DOHH2 (cell line): ENCODE results near the gene SIPA1.

ENCODE experiments used
- H3F3A ChIP-seq: fragments of 200-600 bp; sonication (generic), shearing (Covaris generic); 2 replicates; pipeline ENCODE4 v1.6.0; 2016; ENCODE audit warnings: antibody characterized with exemption, mild to moderate bottlenecking; ENCODE audit not compliant: control insufficient read depth, insufficient read depth
- H3K27ac ChIP-seq: fragments of 200-600 bp; sonication (generic); 2 replicates; pipeline ENCODE4 v1.5.1; 2014; ENCODE audit warnings: low read depth, mild to moderate bottlenecking, low read length, moderate library complexity
- H3K27me3 ChIP-seq: fragments of 200-600 bp; sonication (generic); 2 replicates; pipeline ENCODE4 v1.6.1; 2014; ENCODE audit warnings: mild to moderate bottlenecking, low read length, mixed read lengths; ENCODE audit not compliant: control insufficient read depth
- H3K36me3 ChIP-seq: fragments of 200-600 bp; sonication (generic); 2 replicates; pipeline ENCODE4 v1.6.1; 2014; ENCODE audit warnings: mild to moderate bottlenecking, low read length, moderate library complexity, mixed read lengths; ENCODE audit not compliant: control insufficient read depth
- H3K4me1 ChIP-seq: fragments of 200-600 bp; sonication (generic); 2 replicates; pipeline ENCODE4 v1.6.1; 2014; ENCODE audit warnings: mild to moderate bottlenecking, low read length, mixed read lengths; ENCODE audit not compliant: control insufficient read depth
- H3K4me2 ChIP-seq: fragments of 200-600 bp; sonication (generic); 2 replicates; pipeline ENCODE4 v1.6.0; 2014; ENCODE audit warnings: mild to moderate bottlenecking, low read length, moderate library complexity
- H3K4me3 ChIP-seq: fragments of 200-600 bp; sonication (generic); 2 replicates; pipeline ENCODE4 v1.5.1; 2014; ENCODE audit warnings: mild to moderate bottlenecking, low read length, mixed read lengths
- H3K79me2 ChIP-seq: fragments of 200-600 bp; sonication (generic); 2 replicates; pipeline ENCODE4 v1.6.1; 2014; ENCODE audit warnings: mild to moderate bottlenecking, low read length, mixed read lengths; ENCODE audit not compliant: control insufficient read depth
- H3K9me2 ChIP-seq: fragments of 200-600 bp; sonication (generic); replicated peaks from 2 replicates; pipeline ENCODE4 v1.6.1; 2014; ENCODE audit warnings: mild to moderate bottlenecking, low read length, mixed read lengths; ENCODE audit not compliant: control insufficient read depth
- H3K9me3 ChIP-seq: fragments of 200-600 bp; sonication (generic); 2 replicates; pipeline ENCODE4 v1.6.1; 2014; ENCODE audit warnings: antibody characterized with exemption, low read length, mixed read lengths; ENCODE audit not compliant: control insufficient read depth, insufficient read depth
- H4K20me1 ChIP-seq: fragments of 200-600 bp; sonication (generic); 2 replicates; pipeline ENCODE4 v1.6.0; 2014; ENCODE audit warnings: low read depth, mild to moderate bottlenecking, antibody characterized with exemption, low read length, moderate library complexity; ENCODE audit not compliant: control insufficient read depth, insufficient read depth
- EZH2phosphoT487 ChIP-seq: fragments of 200-600 bp; sonication (generic); IDR thresholded peaks from 2 replicates; pipeline ENCODE4 v1.6.1; 2017; ENCODE audit warnings: borderline replicate concordance, mild to moderate bottlenecking, antibody characterized with exemption, low read length, moderate library complexity, mixed read lengths
- TF ChIP-seq, protein P1 (sequence below): fragments of 200-600 bp; sonication (generic); IDR thresholded peaks from one replicate; pipeline ENCODE4 v1.5.1; 2014; ENCODE audit warnings: antibody characterized with exemption, mild to moderate bottlenecking, low read depth, low read length; ENCODE audit not compliant: poor library complexity, severe bottlenecking

The SIPA1 gene

DNA sequence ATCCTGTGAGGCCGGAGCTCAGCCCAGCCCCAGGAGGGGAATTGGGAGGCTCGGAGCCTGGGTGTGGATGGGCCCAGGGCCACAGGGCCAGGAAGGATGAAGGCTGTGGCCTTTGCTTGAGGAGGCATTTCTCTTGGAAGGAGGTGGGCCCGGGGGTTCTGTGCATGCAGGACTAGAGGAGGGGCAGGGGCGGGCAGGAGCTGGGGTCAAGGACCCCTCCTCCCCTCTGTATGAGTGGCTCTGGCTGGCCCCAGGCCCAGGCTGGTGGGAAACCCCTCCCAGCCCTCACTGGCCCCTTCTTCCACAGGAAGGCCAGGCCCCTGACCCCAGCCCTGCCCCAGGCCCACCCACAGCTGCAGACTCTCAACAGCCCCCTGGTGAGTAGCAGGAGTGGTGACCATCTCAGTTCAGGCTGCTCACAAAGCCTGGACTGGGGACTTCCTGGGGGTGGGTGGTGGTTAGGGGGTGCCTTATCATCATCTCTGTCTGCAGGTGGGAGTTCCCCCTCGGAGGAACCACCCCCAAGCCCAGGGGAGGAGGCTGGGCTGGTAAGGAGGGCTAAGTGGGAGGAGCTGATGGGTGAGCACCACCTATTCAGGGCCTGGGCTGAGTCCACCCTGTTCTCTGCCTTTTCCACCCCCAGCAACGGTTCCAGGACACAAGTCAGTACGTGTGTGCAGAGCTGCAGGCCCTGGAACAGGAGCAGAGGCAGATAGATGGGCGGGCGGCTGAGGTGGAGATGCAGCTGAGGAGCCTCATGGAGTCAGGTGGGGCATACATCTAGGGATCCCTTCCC, 48.3 kb upstream of the SIPA1 start:
- Histone ChIP-seq H3K27me3 (no peaks in the 10 kb centered on the region), H3K27ac (no peak overlapping the region)

DNA sequence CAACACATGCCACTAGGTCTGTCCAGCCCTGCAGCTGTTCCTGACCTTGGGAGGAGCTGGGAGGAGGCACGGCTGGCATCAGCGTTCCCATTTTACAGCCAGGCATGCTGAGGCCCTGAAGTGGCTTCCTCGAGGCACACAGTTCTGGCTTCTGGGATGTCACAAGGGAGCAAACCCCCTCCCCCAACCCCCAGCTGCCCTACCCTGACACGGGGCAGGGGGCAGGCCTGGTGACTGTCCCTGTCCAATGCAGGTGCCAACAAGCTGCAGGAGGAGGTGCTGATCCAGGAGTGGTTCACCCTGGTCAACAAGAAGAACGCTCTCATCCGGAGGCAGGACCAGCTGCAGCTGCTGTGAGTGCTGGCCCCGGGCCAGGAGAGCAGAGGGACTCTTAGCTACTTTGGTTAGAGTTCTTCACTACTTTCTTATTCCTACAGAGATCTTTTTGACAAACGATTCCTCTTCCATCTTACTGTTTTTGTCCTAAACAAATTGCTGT, 47.6 kb upstream of the SIPA1 start:
- Histone ChIP-seq H3K36me3 (peaks cover 9% of the 10 kb centered on the region), H4K20me1 (no peaks in the 10 kb centered on the region), H3K27me3 (no peaks in the 10 kb centered on the region), H3K4me1 (peaks cover 28% of the 10 kb centered on the region), H3F3A (0 out of 2 replicates have a peak, but pooled peaks cover 3% of the 10 kb centered on the region), H3K9me3 (no peaks in the 10 kb centered on the region), H3K4me3 (no peak overlapping the region), H3K4me2 (no peak overlapping the region), H3K9me2 (no peaks in the 10 kb centered on the region), H3K27ac (no peak overlapping the region), H3K79me2 (no peaks in the 10 kb centered on the region)
- TF ChIP-seq, protein P1, sequence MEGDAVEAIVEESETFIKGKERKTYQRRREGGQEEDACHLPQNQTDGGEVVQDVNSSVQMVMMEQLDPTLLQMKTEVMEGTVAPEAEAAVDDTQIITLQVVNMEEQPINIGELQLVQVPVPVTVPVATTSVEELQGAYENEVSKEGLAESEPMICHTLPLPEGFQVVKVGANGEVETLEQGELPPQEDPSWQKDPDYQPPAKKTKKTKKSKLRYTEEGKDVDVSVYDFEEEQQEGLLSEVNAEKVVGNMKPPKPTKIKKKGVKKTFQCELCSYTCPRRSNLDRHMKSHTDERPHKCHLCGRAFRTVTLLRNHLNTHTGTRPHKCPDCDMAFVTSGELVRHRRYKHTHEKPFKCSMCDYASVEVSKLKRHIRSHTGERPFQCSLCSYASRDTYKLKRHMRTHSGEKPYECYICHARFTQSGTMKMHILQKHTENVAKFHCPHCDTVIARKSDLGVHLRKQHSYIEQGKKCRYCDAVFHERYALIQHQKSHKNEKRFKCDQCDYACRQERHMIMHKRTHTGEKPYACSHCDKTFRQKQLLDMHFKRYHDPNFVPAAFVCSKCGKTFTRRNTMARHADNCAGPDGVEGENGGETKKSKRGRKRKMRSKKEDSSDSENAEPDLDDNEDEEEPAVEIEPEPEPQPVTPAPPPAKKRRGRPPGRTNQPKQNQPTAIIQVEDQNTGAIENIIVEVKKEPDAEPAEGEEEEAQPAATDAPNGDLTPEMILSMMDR = no peak
- TF ChIP-seq EZH2phosphoT487 = no peak

More for the DNA sequence above, 48.3 kb upstream of the SIPA1 start:
- H3K9me2 ChIP-seq = no peaks in the 10 kb centered on the region
- peaks cover 9% of the 10 kb centered on the region for H3K36me3 ChIP-seq
- H3K9me3 ChIP-seq = no peaks in the 10 kb centered on the region
- no peak overlapping the region for H3K4me3 ChIP-seq
- no peaks in the 10 kb centered on the region for H4K20me1 ChIP-seq
- no peak overlapping the region for H3K4me2 ChIP-seq
- peaks cover 28% of the 10 kb centered on the region for H3K4me1 ChIP-seq
- 0 out of 2 replicates have a peak, but pooled peaks cover 3% of the 10 kb centered on the region for H3F3A ChIP-seq
- no peaks in the 10 kb centered on the region for H3K79me2 ChIP-seq
- TF ChIP-seq EZH2phosphoT487 = no peak
- TF ChIP-seq, protein P1 = no peak

DNA sequence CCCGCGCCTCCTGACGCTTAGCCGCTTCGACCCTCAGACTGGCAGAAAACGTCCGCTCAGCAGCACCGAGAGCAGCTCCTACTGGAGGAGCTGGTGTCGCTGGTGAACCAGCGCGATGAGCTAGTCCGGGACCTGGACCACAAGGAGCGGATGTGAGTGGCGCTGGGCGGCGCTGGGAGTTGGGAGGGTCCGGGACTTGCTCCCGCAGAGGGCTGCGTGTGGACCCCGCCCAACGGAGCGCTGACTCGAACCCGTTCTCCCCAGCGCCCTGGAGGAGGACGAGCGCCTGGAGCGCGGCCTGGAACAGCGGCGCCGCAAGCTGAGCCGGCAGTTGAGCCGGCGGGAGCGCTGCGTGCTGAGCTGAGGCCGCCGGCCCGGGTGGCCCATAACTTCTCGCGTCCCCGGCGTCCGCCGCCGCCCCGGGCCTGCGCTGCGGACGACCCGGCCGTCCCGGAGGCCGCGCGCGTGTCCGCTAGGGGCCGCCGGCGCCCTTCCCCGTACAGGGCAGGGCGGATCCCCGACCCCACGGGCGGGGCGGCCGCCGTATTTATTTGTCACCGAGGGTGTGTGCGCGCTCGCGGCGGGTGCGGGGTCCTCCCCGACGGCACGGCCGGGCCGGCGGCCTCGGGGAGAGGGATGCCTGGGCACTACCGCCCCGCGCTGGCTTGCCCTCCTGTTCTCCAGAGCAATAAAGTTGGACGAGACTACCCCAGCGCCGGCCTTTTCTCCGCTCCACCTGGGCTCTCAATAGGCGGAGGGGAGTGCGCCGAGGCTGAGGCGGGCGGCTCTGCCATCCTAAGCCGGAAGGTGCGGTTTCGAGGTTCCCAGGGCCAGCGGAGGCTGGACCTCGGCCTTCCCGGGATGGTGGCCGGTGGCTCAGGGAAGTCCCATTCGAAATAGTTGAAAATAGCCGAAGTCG, 45.7 kb upstream of the SIPA1 start:
- peaks cover 5% of the 10 kb centered on the region for H3K36me3 ChIP-seq
- peaks cover 28% of the 10 kb centered on the region for H3K4me1 ChIP-seq
- TF ChIP-seq EZH2phosphoT487 = no peak
- TF ChIP-seq, protein P1 = no peak
- no peaks in the 10 kb centered on the region for H4K20me1 ChIP-seq
- H3K9me2 ChIP-seq = no peaks in the 10 kb centered on the region
- no peak overlapping the region for H3K27ac ChIP-seq
- H3K79me2 ChIP-seq = no peaks in the 10 kb centered on the region
- no peaks in the 10 kb centered on the region for H3K27me3 ChIP-seq
- no peaks in the 10 kb centered on the region for H3F3A ChIP-seq
- no peak overlapping the region for H3K4me3 ChIP-seq
- H3K9me3 ChIP-seq = no peaks in the 10 kb centered on the region
- no peak overlapping the region for H3K4me2 ChIP-seq
